ENCODE measurements around the gene LRRC43. TPM values are rescaled to one million over a fixed set of nuclear protein-coding genes. Genes with fewer than 3 reads are reported as not detected.

LRRC43 gene
- total and polyA plus RNA-seq, 2 experiments from 2014 or later: 0.45 TPM; not detected in 1

- no peaks in the 10 kb centered on the region; the same call in 1 of the 2 replicates for H3K9me2 ChIP-seq (ENCODE audit: insufficient read depth)
- H3F3A ChIP-seq (replicated peaks; ENCODE audit: low read depth): peaks cover 3% of the 10 kb centered on the region; the same call in 1 of the 2 replicates
- no peak for ATAC-seq
- H3K4me3 Mint-ChIP-seq: no peak overlapping the region
- peaks cover 19% of the 10 kb centered on the region for H3K27me3 Mint-ChIP-seq (ENCODE audit: insufficient read depth, low read depth, poor library complexity)
- H2AFZ ChIP-seq: no peak overlapping the region
- peaks cover 7% of the 10 kb centered on the region; the same call in 1 of the 3 replicates for H3K9me3 Mint-ChIP-seq
- TF ChIP-seq POLR2AphosphoS5 (IDR thresholded peaks at IDR 0.05; ENCODE audit: low read depth): no peak
- no peak for TF ChIP-seq EZH2 (IDR thresholded peaks at IDR 0.05; ENCODE audit: low read depth, unreplicated experiment)
- TF ChIP-seq ZNF331 (CRISPR knock-in tag; IDR thresholded peaks at IDR 0.05; ENCODE audit: low read depth): no peak
- TF ChIP-seq REST (IDR thresholded peaks at IDR 0.05; ENCODE audit: unreplicated experiment): no peak
- TF ChIP-seq NANOG (IDR thresholded peaks at IDR 0.05; ENCODE audit: borderline replicate concordance): no peak
- no peak for TF ChIP-seq STAT1 (IDR thresholded peaks at IDR 0.05; ENCODE audit: unreplicated experiment)
- TF ChIP-seq CREB1 (CRISPR knock-in tag; IDR thresholded peaks at IDR 0.05; ENCODE audit: low read depth): no peak
- TF ChIP-seq ZNF114 (CRISPR knock-in tag; IDR thresholded peaks at IDR 0.05): no peak
- TF ChIP-seq EZH2phosphoT487 (IDR thresholded peaks at IDR 0.05; ENCODE audit: unreplicated experiment): no peak
- no peak for DNase-seq (ENCODE audit: low spot score)
- H3K4me2 ChIP-seq: no peak overlapping the region
- no peaks in the 10 kb centered on the region for H3K79me2 ChIP-seq (replicated peaks; ENCODE audit: insufficient read depth)
- no peak overlapping the region for H3K4me3 ChIP-seq
- no peaks in the 10 kb centered on the region for H3K36me3 ChIP-seq (ENCODE audit: insufficient read depth)
- no peak overlapping the region for H3K27ac ChIP-seq (ENCODE audit: low read depth)
- H3K27me3 ChIP-seq (ENCODE audit: insufficient read depth): peaks cover 29% of the 10 kb centered on the region
- H3K4me1 Mint-ChIP-seq: peaks cover 5% of the 10 kb centered on the region; the same call in 2 of the 3 replicates
- no peaks in the 10 kb centered on the region for H4K20me1 ChIP-seq (replicated peaks; ENCODE audit: insufficient read depth)
- no peak overlapping the region for H3K27ac Mint-ChIP-seq
- no peaks in the 10 kb centered on the region for H3K36me3 Mint-ChIP-seq (ENCODE audit: low read depth)
- no peaks in the 10 kb centered on the region; the same call in 1 of the 2 replicates for H3K4me1 ChIP-seq (ENCODE audit: insufficient read depth)
These were observed 16.8 kb downstream of the LRRC43 start for GRCh38 chr12:122199484-122200355.

- Histone ChIP-seq H3K27ac (ENCODE audit: low read depth) (no peak overlapping the region), H3K27me3 (ENCODE audit: insufficient read depth) (peaks cover 39% of the 10 kb centered on the region), H4K20me1 (replicated peaks; ENCODE audit: insufficient read depth) (peaks cover 8% of the 10 kb centered on the region), H3K36me3 (ENCODE audit: insufficient read depth) (no peaks in the 10 kb centered on the region), H3K9me2 (ENCODE audit: insufficient read depth) (no peaks in the 10 kb centered on the region; the same call in 1 of the 2 replicates), H3F3A (replicated peaks; ENCODE audit: low read depth) (peaks cover 11% of the 10 kb centered on the region), H3K79me2 (replicated peaks; ENCODE audit: insufficient read depth) (no peaks in the 10 kb centered on the region), H3K4me1 (ENCODE audit: insufficient read depth) (peaks cover under 1% of the 10 kb centered on the region; the same call in 1 of the 2 replicates), H3K4me3 (no peak overlapping the region), H3K4me2 (no peak overlapping the region), H2AFZ (no peak overlapping the region)
- DNase-seq (ENCODE audit: low spot score): peak; percentile 64
- peaks cover 4% of the 10 kb centered on the region; the same call in 1 of the 3 replicates for H3K9me3 Mint-ChIP-seq
- peaks cover 28% of the 10 kb centered on the region for H3K27me3 Mint-ChIP-seq (ENCODE audit: insufficient read depth, low read depth, poor library complexity)
- no peaks in the 10 kb centered on the region; the same call in 2 of the 3 replicates for H3K36me3 Mint-ChIP-seq (ENCODE audit: low read depth)
- H3K27ac Mint-ChIP-seq: no peak overlapping the region
- peaks cover 9% of the 10 kb centered on the region for H3K4me1 Mint-ChIP-seq
- H3K4me3 Mint-ChIP-seq: no peak overlapping the region
- peak; percentile 15 for ATAC-seq
- TF ChIP-seq CTCF (conservative IDR thresholded peaks at IDR 0.05; ENCODE audit: low read depth in 2 of 2): peak; percentile 26 to 32
- TF ChIP-seq REST (IDR thresholded peaks at IDR 0.05; ENCODE audit: unreplicated experiment): no peak
These were observed 17.7 kb downstream of the LRRC43 start for GRCh38 chr12:122200541-122201175.

All from GM23338 (cell line).